Esophagus squamous epithelium (tissue), 5 donors: Measurements from ENCODE around the gene RPTOR. TPM values are rescaled to one million over a fixed set of nuclear protein-coding genes. Genes with fewer than 3 reads are reported as not detected.

Source experiments
- DNase-seq: peaks from one replicate; lab custom pipeline; 2025; lab: John Stamatoyannopoulos, UW
- H3K27ac ChIP-seq, 4 donors: fragments of 200-600 bp; sonication (generic); one replicate each; pipeline ENCODE4 v1.5.1; 2016 to 2019; ENCODE audit warnings: mild to moderate bottlenecking in 1 of 4
- H3K27me3 ChIP-seq, 4 donors: fragments of 200-600 bp; sonication (generic); 1 replicate in 3 of 4; 2 replicates in 1 of 4; pipeline versions ENCODE4 v1.5.1 to v1.6.0; 2017 to 2021; ENCODE audit warnings: antibody characterized with exemption in 1 of 4
- H3K36me3 ChIP-seq, 3 donors: fragments of 200-600 bp; sonication (generic); one replicate each; pipeline ENCODE4 v1.5.1; 2016 to 2019
- H3K4me1 ChIP-seq, 3 donors: fragments of 200-600 bp; sonication (generic); one replicate each; pipeline ENCODE4 v1.5.1; 2017 to 2019
- H3K4me3 ChIP-seq, 4 donors: fragments of 200-600 bp; sonication (generic); 1 replicate in 3 of 4; 2 replicates in 1 of 4; pipeline ENCODE4 v1.5.1; 2016 to 2019; ENCODE audit warnings: mild to moderate bottlenecking in 2 of 4, moderate library complexity in 1 of 4
- H3K9me3 ChIP-seq, 3 donors: fragments of 200-600 bp; sonication (generic); one replicate each; pipeline ENCODE4 v1.5.1; 2016 to 2019
- POLR2A ChIP-seq, 4 donors: fragments of 450-650 bp; IDR thresholded peaks; one replicate each; pipeline ENCODE4 v1.6.1; 2017; ENCODE audit warnings: antibody characterized with exemption in 4 of 4, mild to moderate bottlenecking in 4 of 4, moderate library complexity in 3 of 4
- WGBS, 2 donors: methylation state at CpG; one replicate each; pipeline ENCODE4 v1.1.5; 2018; 5-methylcytosine and 5-hydroxymethylcytosine counted together
- intact Hi-C: fragments of 100-400 bp; cut with DNase I; formaldehyde crosslinking; loops from one replicate; pipeline ENCODE4 v1.15.0; 2022
- total RNA-seq, 4 donors: library from RNA; depleted of rRNA; stranded (reverse); fragments of >200 nt; gene quantifications; one replicate each; pipeline ENCODE4 v1.1.0, GENCODE V29; 2016
- TF ChIP-seq, protein P1 (sequence below), 6 experiments: fragments of 450-650 bp in 4 of 6; fragments of 200-600 bp in 2 of 6; sonication (generic) in 2 of 6; IDR thresholded peaks; one replicate each; pipeline ENCODE4 v1.5.1; 2016 to 2019; ENCODE audit warnings: antibody characterized with exemption in 6 of 6, mild to moderate bottlenecking in 4 of 6, moderate library complexity in 4 of 6
- donor health status: DM: yes; HTN: yes; CAD: no.

RPTOR gene
- total RNA-seq, 4 donors from 2014 or later, result 11.7 to 27.8 (median 22.8) TPM

DNA sequence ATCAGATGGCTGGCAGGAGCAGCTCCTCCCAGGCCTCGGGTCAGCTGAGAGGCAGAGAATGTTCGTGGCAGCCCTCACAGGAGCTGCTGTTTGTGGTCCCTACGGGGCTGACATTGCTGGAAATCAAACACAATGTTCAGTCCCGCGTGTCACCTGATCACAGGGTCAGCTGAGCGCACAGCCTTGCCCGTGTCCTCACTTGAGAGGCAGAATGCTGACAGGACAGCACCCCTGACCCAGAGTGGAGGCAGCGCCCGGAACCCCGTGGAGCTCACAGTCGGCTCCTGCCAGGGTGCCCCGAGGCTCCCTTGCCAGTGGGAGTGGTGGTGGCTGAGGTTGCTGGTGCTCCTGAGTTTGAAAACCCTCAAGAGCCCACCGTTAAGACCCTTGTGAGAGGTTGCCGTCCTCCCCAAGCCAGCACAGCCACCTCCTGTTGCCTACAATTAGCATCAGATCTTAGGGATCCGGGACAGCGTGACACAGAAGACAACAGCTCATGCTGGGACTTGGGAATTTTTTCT lies 443.4 kb downstream of the RPTOR start:
- H3K27ac ChIP-seq, result no peak overlapping the region
- WGBS, 2 donors, result 44 to 50% methylated on average over 2 to 3 of the region's 16 CpGs

GRCh38 chr17:80989586-80989913 lies 444.9 kb downstream of the RPTOR start:
- TF ChIP-seq POLR2A (IDR thresholded peaks at IDR 0.05), result no peak
- TF ChIP-seq, protein P1, sequence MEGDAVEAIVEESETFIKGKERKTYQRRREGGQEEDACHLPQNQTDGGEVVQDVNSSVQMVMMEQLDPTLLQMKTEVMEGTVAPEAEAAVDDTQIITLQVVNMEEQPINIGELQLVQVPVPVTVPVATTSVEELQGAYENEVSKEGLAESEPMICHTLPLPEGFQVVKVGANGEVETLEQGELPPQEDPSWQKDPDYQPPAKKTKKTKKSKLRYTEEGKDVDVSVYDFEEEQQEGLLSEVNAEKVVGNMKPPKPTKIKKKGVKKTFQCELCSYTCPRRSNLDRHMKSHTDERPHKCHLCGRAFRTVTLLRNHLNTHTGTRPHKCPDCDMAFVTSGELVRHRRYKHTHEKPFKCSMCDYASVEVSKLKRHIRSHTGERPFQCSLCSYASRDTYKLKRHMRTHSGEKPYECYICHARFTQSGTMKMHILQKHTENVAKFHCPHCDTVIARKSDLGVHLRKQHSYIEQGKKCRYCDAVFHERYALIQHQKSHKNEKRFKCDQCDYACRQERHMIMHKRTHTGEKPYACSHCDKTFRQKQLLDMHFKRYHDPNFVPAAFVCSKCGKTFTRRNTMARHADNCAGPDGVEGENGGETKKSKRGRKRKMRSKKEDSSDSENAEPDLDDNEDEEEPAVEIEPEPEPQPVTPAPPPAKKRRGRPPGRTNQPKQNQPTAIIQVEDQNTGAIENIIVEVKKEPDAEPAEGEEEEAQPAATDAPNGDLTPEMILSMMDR (IDR thresholded peaks at IDR 0.05), result no peak
- peaks cover 16 to 64% (median 32%) of the 10 kb centered on the region in 3 donors for H3K4me1 ChIP-seq

More for the DNA sequence above, 443.4 kb downstream of the RPTOR start:
- Histone ChIP-seq H3K4me3 (no peak overlapping the region), H3K4me1 (peaks cover 11 to 55% (median 18%) of the 10 kb centered on the region in 3 donors), H3K9me3 (no peaks in the 10 kb centered on the region), H3K36me3 (no peaks in the 10 kb centered on the region), H3K27me3 (no peaks in the 10 kb centered on the region)
- intact Hi-C loops, result loop anchor here (10.0 kb wide), 1 partner anchor 123 kb away; no protein-coding TSS in a partner anchor
- DNase-seq, result no peak
- TF ChIP-seq POLR2A (IDR thresholded peaks at IDR 0.05), result no peak
- TF ChIP-seq, protein P1 (IDR thresholded peaks at IDR 0.05), result no peak

GRCh38 chr17:80990921-80991644 lies 446.4 kb downstream of the RPTOR start:
- no peak for DNase-seq

More at GRCh38 chr17:80989586-80989913, 444.9 kb downstream of the RPTOR start:
- DNase-seq, result no peak
- WGBS, 2 donors, result 43 to 86% methylated on average over 1 to 9 of the region's 11 CpGs
- no peaks in the 10 kb centered on the region for H3K9me3 ChIP-seq
- intact Hi-C loops, result loop anchor here (10.0 kb wide), 1 partner anchor 125 kb away; no protein-coding TSS in a partner anchor
- H3K27me3 ChIP-seq, result no peaks in the 10 kb centered on the region
- H3K36me3 ChIP-seq, result no peaks in the 10 kb centered on the region
- no peak overlapping the region for H3K27ac ChIP-seq
- peak overlapping the region in 3 of 4 donors; percentile 11 to 55 (median 36) for H3K4me3 ChIP-seq

DNA sequence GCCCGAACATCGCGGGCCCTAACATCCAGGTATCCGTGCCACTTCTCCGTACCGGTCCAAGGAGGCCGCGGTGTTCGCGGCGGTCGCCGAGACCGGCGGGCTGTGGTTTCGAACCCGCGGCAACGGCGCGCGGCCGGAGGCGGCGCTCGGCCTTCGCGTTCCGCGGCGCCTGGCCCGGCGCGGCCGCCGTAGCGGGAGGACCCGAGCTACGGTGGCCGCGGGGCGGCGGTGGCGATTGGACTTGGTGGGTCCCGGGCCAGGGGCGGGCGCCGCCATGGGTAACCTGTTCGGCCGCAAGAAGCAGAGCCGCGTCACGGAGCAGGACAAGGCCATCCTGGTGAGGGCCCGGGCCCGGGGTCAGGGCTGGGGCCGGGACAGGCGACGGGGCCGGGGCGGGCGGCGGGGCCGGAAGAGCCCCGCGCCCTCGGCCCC lies 447.0 kb downstream of the RPTOR start, which contains the start of gene CHMP6:
CHMP6 (plus strand) TSS at position 197 of the 432 bp plus-strand sequence; CDS start at position 275, 78 bp downstream.
- DNase-seq, result no peak
- H3K9me3 ChIP-seq, result no peaks in the 10 kb centered on the region
- TF ChIP-seq, protein P1 (IDR thresholded peaks at IDR 0.05), result peak in 5 of 6 experiments; percentile 11 to 74 (median 55)
- no peak for TF ChIP-seq POLR2A (IDR thresholded peaks at IDR 0.05)
- intact Hi-C loops, result loop anchor here (10.0 kb wide), 1 partner anchor 113 kb away; no protein-coding TSS in a partner anchor
- H3K4me3 ChIP-seq, result peak within 1 kb of the TSS; percentile 74 to 100 (median 94)
- peak within 1 kb of the TSS; percentile 64 to 88 (median 79) for H3K27ac ChIP-seq
- H3K36me3 ChIP-seq, result peaks cover 13 to 21% (median 14%) of the 10 kb centered on the region in 3 donors
- no peaks in the 10 kb centered on the region for H3K27me3 ChIP-seq
- WGBS, 2 donors, result 0% methylated on average over 7 of the region's 66 CpGs; no CpG with 5 or more reads in 1 of the 2 donors
- peaks cover 16 to 64% (median 32%) of the 10 kb centered on the region in 3 donors for H3K4me1 ChIP-seq

More at GRCh38 chr17:80990921-80991644, 446.4 kb downstream of the RPTOR start:
- Histone ChIP-seq H3K9me3 (no peaks in the 10 kb centered on the region), H3K4me3 (peak overlapping the region; percentile 74 to 100 (median 94)), H3K27me3 (no peaks in the 10 kb centered on the region), H3K27ac (peak overlapping the region in 3 of 4 donors; percentile 73 to 88 (median 85)), H3K4me1 (peaks cover 16 to 64% (median 32%) of the 10 kb centered on the region in 3 donors), H3K36me3 (peaks cover 10 to 15% (median 11%) of the 10 kb centered on the region in 3 donors)
- no peak for TF ChIP-seq POLR2A (IDR thresholded peaks at IDR 0.05)
- TF ChIP-seq, protein P1 (IDR thresholded peaks at IDR 0.05), result no peak
- WGBS, 2 donors, result 29 to 34% methylated on average over 7 to 15 of the region's 22 CpGs
- intact Hi-C loops, result loop anchor here (10.0 kb wide), 1 partner anchor 114 kb away; no protein-coding TSS in a partner anchor
